Measurements from ENCODE around the gene PPFIA2. TPM values are rescaled to one million over a fixed set of nuclear protein-coding genes. Genes with fewer than 3 reads are reported as not detected.

The PPFIA2 gene
- polyA plus RNA-seq, 1 donor from 2014 or later = 65.3 TPM

- Histone ChIP-seq H3K4me2 (ENCODE audit: low read length) (no peak overlapping the region), H3K9me3 (ENCODE audit: low read length) (no peaks in the 10 kb centered on the region), H2AFZ (ENCODE audit: low read depth, low read length) (no peak overlapping the region), H3K9me2 (ENCODE audit: insufficient read depth, low read length) (no peaks in the 10 kb centered on the region), H3K27me3 (ENCODE audit: insufficient read depth, low read depth, low read length) (no peaks in the 10 kb centered on the region), H3K9ac (ENCODE audit: low read length) (no peak overlapping the region), H3F3A (ENCODE audit: insufficient read depth, low read length, poor library complexity, severe bottlenecking) (no peaks in the 10 kb centered on the region), H4K20me1 (ENCODE audit: insufficient read depth) (no peaks in the 10 kb centered on the region), H3K36me3 (ENCODE audit: insufficient read depth, low read length) (no peaks in the 10 kb centered on the region), H3K27ac (ENCODE audit: low read length) (no peak overlapping the region), H3K79me2 (replicated peaks; ENCODE audit: insufficient read depth, low read length) (no peaks in the 10 kb centered on the region), H3K4me3 (ENCODE audit: low read length) (no peak overlapping the region)
- TF ChIP-seq SMC3 (conservative IDR thresholded peaks at IDR 0.05; ENCODE audit: poor library complexity) = no peak
These were observed 53.6 kb downstream of the PPFIA2 start for GRCh38 chr12:81705586-81705985.

- Histone ChIP-seq H4K20me1 (ENCODE audit: insufficient read depth) (no peaks in the 10 kb centered on the region), H3K4me3 (ENCODE audit: low read length) (no peak overlapping the region), H3K9me3 (ENCODE audit: low read length) (no peaks in the 10 kb centered on the region), H2AFZ (ENCODE audit: low read depth, low read length) (no peak overlapping the region), H3K27ac (ENCODE audit: low read length) (no peak overlapping the region), H3K79me2 (replicated peaks; ENCODE audit: insufficient read depth, low read length) (no peaks in the 10 kb centered on the region), H3K9me2 (ENCODE audit: insufficient read depth, low read length) (no peaks in the 10 kb centered on the region), H3F3A (ENCODE audit: insufficient read depth, low read length, poor library complexity, severe bottlenecking) (no peaks in the 10 kb centered on the region), H3K27me3 (ENCODE audit: insufficient read depth, low read depth, low read length) (no peaks in the 10 kb centered on the region), H3K36me3 (ENCODE audit: insufficient read depth, low read length) (no peaks in the 10 kb centered on the region), H3K9ac (ENCODE audit: low read length) (no peak overlapping the region), H3K4me2 (ENCODE audit: low read length) (no peak overlapping the region)
- TF ChIP-seq TAF1 (IDR thresholded peaks at IDR 0.05; ENCODE audit: low read depth) (no peak), MXI1 (conservative IDR thresholded peaks at IDR 0.05; ENCODE audit: poor library complexity, severe bottlenecking) (no peak), EZH2 (IDR thresholded peaks at IDR 0.05; ENCODE audit: borderline replicate concordance, insufficient read depth, low read length, poor library complexity, severe bottlenecking) (no peak), POLR2AphosphoS5 (IDR thresholded peaks at IDR 0.05) (no peak), CTCF (IDR thresholded peaks at IDR 0.05; ENCODE audit: poor library complexity, severe bottlenecking) (no peak), EP300 (conservative IDR thresholded peaks at IDR 0.05; ENCODE audit: poor library complexity, severe bottlenecking) (no peak), REST (IDR thresholded peaks at IDR 0.05; ENCODE audit: borderline replicate concordance) (no peak), SMC3 (conservative IDR thresholded peaks at IDR 0.05; ENCODE audit: poor library complexity) (no peak), RAD21 (conservative IDR thresholded peaks at IDR 0.05) (no peak)
These were observed 59.6 kb downstream of the PPFIA2 start for GRCh38 chr12:81699551-81699950.

- H3K9ac ChIP-seq (ENCODE audit: low read length) = no peak overlapping the region
- H3K27ac ChIP-seq (ENCODE audit: low read length) = no peak overlapping the region
- no peaks in the 10 kb centered on the region for H3K79me2 ChIP-seq (replicated peaks; ENCODE audit: insufficient read depth, low read length)
- no peaks in the 10 kb centered on the region for H3K27me3 ChIP-seq (ENCODE audit: insufficient read depth, low read depth, low read length)
- H3K4me2 ChIP-seq (ENCODE audit: low read length) = no peak overlapping the region
- no peak overlapping the region for H2AFZ ChIP-seq (ENCODE audit: low read depth, low read length)
- H3K9me3 ChIP-seq (ENCODE audit: low read length) = no peaks in the 10 kb centered on the region
- no peaks in the 10 kb centered on the region for H4K20me1 ChIP-seq (ENCODE audit: insufficient read depth)
- no peak overlapping the region for H3K4me3 ChIP-seq (ENCODE audit: low read length)
- TF ChIP-seq SMC3 (conservative IDR thresholded peaks at IDR 0.05; ENCODE audit: poor library complexity) = no peak
- H3K36me3 ChIP-seq (ENCODE audit: insufficient read depth, low read length) = no peaks in the 10 kb centered on the region
- no peaks in the 10 kb centered on the region for H3K9me2 ChIP-seq (ENCODE audit: insufficient read depth, low read length)
- no peaks in the 10 kb centered on the region for H3F3A ChIP-seq (ENCODE audit: insufficient read depth, low read length, poor library complexity, severe bottlenecking)
These were observed 67.1 kb downstream of the PPFIA2 start for GRCh38 chr12:81692008-81692407.

Measured in neural cell (in vitro differentiated cells).